Measurements from ENCODE around the gene SLC5A5.
A peak's percentile ranks its signal among the peaks of the same experiment; 100 is the strongest.

The SLC5A5 gene

GRCh38 chr19:17920527-17920926 lies 48.8 kb downstream of the SLC5A5 start:
- DNase-seq (ENCODE audit: low spot score), result no peak

- no peak for DNase-seq (ENCODE audit: low spot score)
These were observed 50.4 kb downstream of the SLC5A5 start for GRCh38 chr19:17922138-17922537.

- no peak for DNase-seq (ENCODE audit: low spot score)
These were observed 54.3 kb downstream of the SLC5A5 start for GRCh38 chr19:17926044-17926443.

- no peak for DNase-seq (ENCODE audit: low spot score)
These were observed 57.3 kb downstream of the SLC5A5 start for GRCh38 chr19:17929056-17929455.

GRCh38 chr19:17931532-17932191 lies 59.9 kb downstream of the SLC5A5 start:
- DNase-seq (ENCODE audit: low spot score), result no peak

GRCh38 chr19:17932485-17933338 lies 61.0 kb downstream of the SLC5A5 start, which contains the start of gene CCDC124:
Gene CCDC124, plus strand, starts transcription at chr19:17933015. Its CDS starts 3,406 bp downstream, at chr19:17936421.
- DNase-seq (ENCODE audit: low spot score), result peak; percentile 89

GRCh38 chr19:17933414-17934129 lies 61.8 kb downstream of the SLC5A5 start:
- DNase-seq (ENCODE audit: low spot score), result no peak

GRCh38 chr19:17936379-17936778 lies 64.6 kb downstream of the SLC5A5 start:
- no peak for DNase-seq (ENCODE audit: low spot score)

- DNase-seq (ENCODE audit: low spot score), result no peak
These were observed 65.7 kb downstream of the SLC5A5 start for GRCh38 chr19:17937371-17937900.

- peak; percentile 91 for DNase-seq (ENCODE audit: low spot score)
These were observed 66.5 kb downstream of the SLC5A5 start for GRCh38 chr19:17938092-17938845.

- no peak for DNase-seq (ENCODE audit: low spot score)
These were observed 70.4 kb downstream of the SLC5A5 start for GRCh38 chr19:17942181-17942580.

GRCh38 chr19:17942582-17943273 lies 71.0 kb downstream of the SLC5A5 start:
- DNase-seq (ENCODE audit: low spot score), result no peak

- no peak for DNase-seq (ENCODE audit: low spot score)
These were observed 71.8 kb downstream of the SLC5A5 start for GRCh38 chr19:17943274-17944221.

- DNase-seq (ENCODE audit: low spot score), result no peak
These were observed 72.6 kb downstream of the SLC5A5 start for GRCh38 chr19:17944301-17944700.

All from kidney capillary endothelial cell (primary cell).